Measurements from ENCODE around the gene KIF26A.

GRCh38 chr14:104107611-104108569 is 30.5 kb upstream of the KIF26A start:
- TF ChIP-seq CTCF (IDR thresholded peaks at IDR 0.05; ENCODE audit: low read length) (no peak), EZH2phosphoT487 (IDR thresholded peaks at IDR 0.05; ENCODE audit: low read length) (no peak), EZH2 (optimal IDR thresholded peaks at IDR 0.05; ENCODE audit: low read depth, low read length) (no peak)
